SK-N-SH treated with all-trans-retinoic acid at 6 μM for 48 hours (cell line): Measurements from ENCODE around the gene UNC5B.

Source experiments
- ATAC-seq: fragments of 200-7000 bp; cut with Tn5 transposase; 3 replicates; pipeline ENCODE4 v1.9.1; 2020; ENCODE audit warnings: mild to moderate bottlenecking, moderate library complexity
- ARNTL ChIP-seq: fragments of 450-650 bp; formaldehyde crosslinking; IDR thresholded peaks from 2 replicates; pipeline ENCODE4 v1.5.0; 2020; ENCODE audit warnings: low read depth, mild to moderate bottlenecking, moderate library complexity, borderline replicate concordance
- BACH2 ChIP-seq: fragments of 250-450 bp; sonication (Bioruptor Pico); IDR thresholded peaks from 2 replicates; pipeline ENCODE4 v1.9.0; 2021; ENCODE audit warnings: mild to moderate bottlenecking, borderline replicate concordance
- CREB5 ChIP-seq: fragments of 250-450 bp; sonication (Bioruptor Pico); IDR thresholded peaks from 2 replicates; pipeline ENCODE4 v1.5.1; 2020; ENCODE audit warnings: low read depth, mild to moderate bottlenecking, moderate library complexity
- CSDC2 ChIP-seq: fragments of 250-450 bp; sonication (Bioruptor Pico); IDR thresholded peaks from 2 replicates; pipeline ENCODE4 v1.5.0; 2020; ENCODE audit warnings: mild to moderate bottlenecking, moderate library complexity
- ESRRG ChIP-seq: fragments of 250-450 bp; sonication (Bioruptor Pico); IDR thresholded peaks from 2 replicates; pipeline ENCODE4 v1.6.1; 2021; ENCODE audit warnings: mild to moderate bottlenecking
- ISL1 ChIP-seq: fragments of 250-450 bp; sonication (Bioruptor Pico); IDR thresholded peaks from 2 replicates; pipeline ENCODE4 v2.1.2; 2022; ENCODE audit warnings: mild to moderate bottlenecking, moderate library complexity
- OSR1 ChIP-seq: fragments of 250-450 bp; sonication (Bioruptor Pico); IDR thresholded peaks from 2 replicates; pipeline ENCODE4 v1.8.0; 2022; ENCODE audit warnings: moderate library complexity, mild to moderate bottlenecking, inconsistent platforms
- PATZ1 ChIP-seq: fragments of 250-450 bp; sonication (Bioruptor Pico); IDR thresholded peaks from 2 replicates; pipeline ENCODE4 v1.8.0; 2020; ENCODE audit warnings: mild to moderate bottlenecking, moderate library complexity, borderline replicate concordance
- PPARA ChIP-seq: fragments of 250-450 bp; sonication (Bioruptor Pico); IDR thresholded peaks from 2 replicates; pipeline ENCODE4 v1.5.0; 2020; ENCODE audit warnings: mild to moderate bottlenecking, borderline replicate concordance
- SNAI2 ChIP-seq: fragments of 250-450 bp; sonication (Bioruptor Pico); IDR thresholded peaks from 2 replicates; pipeline ENCODE4 v1.5.0; 2020; ENCODE audit warnings: mild to moderate bottlenecking, moderate library complexity
- TCF4 ChIP-seq: fragments of 250-450 bp; sonication (Bioruptor Pico); IDR thresholded peaks from 2 replicates; pipeline ENCODE4 v1.8.0; 2021; ENCODE audit warnings: mild to moderate bottlenecking, moderate library complexity, borderline replicate concordance
- TOX ChIP-seq: fragments of 250-450 bp; sonication (Bioruptor Pico); IDR thresholded peaks from 2 replicates; pipeline ENCODE4 v1.8.0; 2021; ENCODE audit warnings: mild to moderate bottlenecking, moderate library complexity, borderline replicate concordance
- ZC3H10 ChIP-seq: fragments of 250-450 bp; sonication (Bioruptor Pico); IDR thresholded peaks from 2 replicates; pipeline ENCODE4 v1.5.1; 2021; ENCODE audit warnings: mild to moderate bottlenecking, moderate library complexity
- ZFP3 ChIP-seq: fragments of 250-450 bp; sonication (Bioruptor Pico); IDR thresholded peaks from 2 replicates; pipeline ENCODE4 v1.5.0; 2020; ENCODE audit warnings: mild to moderate bottlenecking, moderate library complexity
- ZFP30 ChIP-seq: fragments of 450-650 bp; formaldehyde crosslinking; IDR thresholded peaks from 2 replicates; pipeline ENCODE4 v1.5.0; 2022; ENCODE audit warnings: mild to moderate bottlenecking, moderate library complexity
- ZNF565 ChIP-seq: fragments of 450-650 bp; formaldehyde crosslinking; conservative IDR thresholded peaks from 2 replicates; pipeline ENCODE4 v1.5.0; 2020; ENCODE audit warnings: low read depth, mild to moderate bottlenecking, moderate library complexity
- ZNF70 ChIP-seq: fragments of 450-650 bp; formaldehyde crosslinking; IDR thresholded peaks from 2 replicates; pipeline ENCODE4 v1.5.0; 2020; ENCODE audit warnings: mild to moderate bottlenecking, moderate library complexity
- ZNF8 ChIP-seq: fragments of 450-650 bp; formaldehyde crosslinking; IDR thresholded peaks from 2 replicates; pipeline ENCODE4 v1.5.0; 2020; ENCODE audit warnings: mild to moderate bottlenecking, moderate library complexity
- TF ChIP-seq, protein P1 (sequence below): fragments of 250-450 bp; sonication (Bioruptor Pico); IDR thresholded peaks from 2 replicates; pipeline ENCODE4 v1.5.1; 2021; ENCODE audit warnings: mild to moderate bottlenecking, moderate library complexity

UNC5B gene

GRCh38 chr10:71283876-71284275 lies 71.5 kb downstream of the UNC5B start:
- TF ChIP-seq TCF4 (CRISPR knock-in tag) (no peak), ZNF8 (CRISPR knock-in tag) (no peak), ESRRG (CRISPR knock-in tag) (no peak), CREB5 (no peak), ZC3H10 (CRISPR knock-in tag) (no peak), OSR1 (CRISPR knock-in tag) (no peak)
- TF ChIP-seq, all 23 proteins: peak for 0

GRCh38 chr10:71284544-71285179 lies 72.3 kb downstream of the UNC5B start:
- peak; percentile 32 for ATAC-seq
- TF ChIP-seq, protein P1, sequence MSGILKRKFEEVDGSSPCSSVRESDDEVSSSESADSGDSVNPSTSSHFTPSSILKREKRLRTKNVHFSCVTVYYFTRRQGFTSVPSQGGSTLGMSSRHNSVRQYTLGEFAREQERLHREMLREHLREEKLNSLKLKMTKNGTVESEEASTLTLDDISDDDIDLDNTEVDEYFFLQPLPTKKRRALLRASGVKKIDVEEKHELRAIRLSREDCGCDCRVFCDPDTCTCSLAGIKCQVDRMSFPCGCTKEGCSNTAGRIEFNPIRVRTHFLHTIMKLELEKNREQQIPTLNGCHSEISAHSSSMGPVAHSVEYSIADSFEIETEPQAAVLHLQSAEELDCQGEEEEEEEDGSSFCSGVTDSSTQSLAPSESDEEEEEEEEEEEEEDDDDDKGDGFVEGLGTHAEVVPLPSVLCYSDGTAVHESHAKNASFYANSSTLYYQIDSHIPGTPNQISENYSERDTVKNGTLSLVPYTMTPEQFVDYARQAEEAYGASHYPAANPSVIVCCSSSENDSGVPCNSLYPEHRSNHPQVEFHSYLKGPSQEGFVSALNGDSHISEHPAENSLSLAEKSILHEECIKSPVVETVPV = no peak
- TF ChIP-seq OSR1 (CRISPR knock-in tag) (no peak), ARNTL (no peak), PATZ1 (no peak), TCF4 (CRISPR knock-in tag) (no peak)

More at GRCh38 chr10:71283876-71284275, 71.5 kb downstream of the UNC5B start:
- no peak for ATAC-seq

DNA sequence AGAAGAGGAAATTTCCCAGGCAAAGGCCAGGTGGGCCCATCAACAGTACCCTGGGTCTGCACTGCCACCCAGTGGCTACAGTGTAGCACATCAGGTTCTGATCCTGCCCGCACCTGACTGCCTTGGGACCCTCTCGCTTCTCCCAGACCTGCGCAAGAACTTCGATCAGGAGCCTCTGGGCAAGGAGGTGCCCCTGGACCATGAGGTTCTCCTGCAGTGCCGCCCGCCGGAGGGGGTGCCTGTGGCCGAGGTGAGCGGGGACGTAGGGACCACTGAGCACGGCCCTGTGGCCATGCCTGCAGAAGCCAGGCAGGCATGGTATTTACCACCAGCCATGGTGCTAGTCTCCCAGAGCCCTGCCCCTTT lies 72.8 kb downstream of the UNC5B start:
- TF ChIP-seq CREB5 (no peak), BACH2 (CRISPR knock-in tag) (no peak), ZFP3 (CRISPR knock-in tag) (no peak), ZNF565 (CRISPR knock-in tag) (no peak), ESRRG (CRISPR knock-in tag) (no peak), CSDC2 (CRISPR knock-in tag) (no peak), SNAI2 (CRISPR knock-in tag) (no peak), PPARA (no peak), ZFP30 (CRISPR knock-in tag) (no peak), OSR1 (CRISPR knock-in tag) (no peak), ZNF70 (CRISPR knock-in tag) (no peak)
- TF ChIP-seq, protein P1 = no peak
- TF ChIP-seq, all 23 proteins: peak for 0
- ATAC-seq = peak; percentile 80

- TF ChIP-seq OSR1 (CRISPR knock-in tag) (no peak), ISL1 (no peak), ARNTL (no peak), TOX (CRISPR knock-in tag) (no peak), PATZ1 (no peak), ZNF565 (CRISPR knock-in tag) (no peak), ZNF8 (CRISPR knock-in tag) (no peak), ZNF70 (CRISPR knock-in tag) (no peak), PPARA (no peak), TCF4 (CRISPR knock-in tag) (no peak)
- TF ChIP-seq, protein P1 = no peak
- ATAC-seq = no peak
These were observed 73.6 kb downstream of the UNC5B start for GRCh38 chr10:71285986-71286385.
